GM12878 (cell line): ENCODE results near the gene G2E3. TPM values are rescaled to one million over a fixed set of nuclear protein-coding genes. Genes with fewer than 3 reads are reported as not detected.

ENCODE experiments used
- BRCA1 ChIP-seq: IDR thresholded peaks from 2 replicates; pipeline ENCODE4 v1.6.1; 2011; ENCODE audit warnings: low read depth, low read length, improper control_type of control experiment
- DPF2 ChIP-seq: fragments of 450-650 bp; IDR thresholded peaks from 2 replicates; pipeline ENCODE4 v1.6.1; 2017; ENCODE audit warnings: mild to moderate bottlenecking
- EZH2 ChIP-seq: IDR thresholded peaks from 2 replicates; pipeline ENCODE4 v1.6.1; 2012; ENCODE audit warnings: low read depth, mild to moderate bottlenecking, control low read depth, inconsistent platforms, low read length, borderline replicate concordance; ENCODE audit not compliant: control insufficient read depth
- GABPA ChIP-seq: IDR thresholded peaks from 2 replicates; pipeline ENCODE4 v1.6.1; 2014; ENCODE audit warnings: antibody characterized with exemption, low read depth, mild to moderate bottlenecking, inconsistent platforms
- IKZF1 ChIP-seq: fragments of 450-650 bp; conservative IDR thresholded peaks from 2 replicates; pipeline ENCODE4 v1.6.1; 2017; ENCODE audit warnings: antibody characterized with exemption, mild to moderate bottlenecking
- MEF2B ChIP-seq: fragments of 450-650 bp; IDR thresholded peaks from 2 replicates; pipeline ENCODE4 v1.6.1; 2018; ENCODE audit warnings: mild to moderate bottlenecking, moderate library complexity; ENCODE audit not compliant: partially characterized antibody, poor library complexity, severe bottlenecking
- MXI1 ChIP-seq: fragments of 150-350 bp; IDR thresholded peaks from 2 replicates; pipeline ENCODE4 v1.6.1; 2011; ENCODE audit warnings: low read depth, mild to moderate bottlenecking, inconsistent platforms, low read length, improper control_type of control experiment
- NFIC ChIP-seq: IDR thresholded peaks from 2 replicates; pipeline ENCODE4 v1.6.1; 2012; ENCODE audit warnings: low read depth, mild to moderate bottlenecking, inconsistent platforms, low read length, moderate library complexity
- NR2C2 ChIP-seq: IDR thresholded peaks from 2 replicates; pipeline ENCODE4 v1.6.1; 2011; ENCODE audit warnings: borderline replicate concordance, low read depth; ENCODE audit not compliant: control insufficient read depth, insufficient read length
- POLR2AphosphoS2 ChIP-seq: IDR thresholded peaks from 2 replicates; pipeline ENCODE4 v1.6.1; 2011; ENCODE audit warnings: low read depth, mild to moderate bottlenecking, low read length, improper control_type of control experiment, moderate library complexity
- RELA ChIP-seq: fragments of 450-650 bp; IDR thresholded peaks from 2 replicates; pipeline ENCODE4 v1.8.0; 2014; ENCODE audit warnings: borderline replicate concordance; ENCODE audit not compliant: partially characterized antibody
- RFX5 ChIP-seq: IDR thresholded peaks from 2 replicates; pipeline ENCODE4 v1.6.1; 2011; ENCODE audit warnings: low read depth, low read length, improper control_type of control experiment
- SMARCA5 ChIP-seq: fragments of 450-650 bp; IDR thresholded peaks from 2 replicates; pipeline ENCODE4 v1.6.1; 2017; ENCODE audit warnings: mild to moderate bottlenecking
- SRF ChIP-seq, 2 experiments: IDR thresholded peaks; 2 replicates each; pipeline ENCODE4 v1.6.1; 2011; ENCODE audit warnings: low read depth in 2 of 2, low read length in 2 of 2, mild to moderate bottlenecking in 1 of 2, moderate library complexity in 1 of 2
- STAT3 ChIP-seq: IDR thresholded peaks from 2 replicates; pipeline ENCODE4 v1.6.1; 2011; ENCODE audit warnings: low read depth, low read length, improper control_type of control experiment
- TARDBP ChIP-seq: IDR thresholded peaks from 2 replicates; pipeline ENCODE4 v1.6.1; 2016; ENCODE audit warnings: borderline replicate concordance
- ZSCAN29 ChIP-seq: fragments of 450-650 bp; IDR thresholded peaks from 2 replicates; pipeline ENCODE4 v1.6.1; 2017; ENCODE audit warnings: mild to moderate bottlenecking, moderate library complexity
- polyA plus RNA-seq, 11 experiments: library from polyadenylated mRNA; depleted of rRNA in 4 of 11; unstranded in 6 of 11; stranded (reverse) in 5 of 11; fragments of >200 nt; fragmentation: Nextera tagmentation in 4 of 11; fragmentation: Illumina TruSeq in 1 of 11; extraction: Ambion mirVana in 4 of 11; extraction: Trizol in 1 of 11; gene quantifications; 1 replicate in 1 of 11; 2 replicates in 10 of 11; pipeline versions ENCODE4 v1.2.1 to v1.2.3, GENCODE V29; 2011 to 2016; ENCODE audit warnings: inconsistent platforms in 2 of 11, missing spikeins in 2 of 11, low read depth in 1 of 11
- total RNA-seq, 4 experiments: library from RNA; depleted of rRNA in 3 of 4; stranded (reverse); fragments of >200 nt in 3 of 4; fragmentation: Illumina TruSeq in 1 of 4; extraction: Trizol in 1 of 4; gene quantifications; 2 replicates each; pipeline versions ENCODE4 v1.2.1 to v1.2.3, GENCODE V29; 2013 to 2021
- TF ChIP-seq, protein P1 (sequence below): IDR thresholded peaks from 2 replicates; pipeline ENCODE4 v1.6.1; 2012; ENCODE audit warnings: low read depth, low read length, improper control_type of control experiment
- TF ChIP-seq, protein P2 (sequence below): fragments of 450-650 bp; conservative IDR thresholded peaks from 2 replicates; pipeline ENCODE4 v1.6.1; 2017; ENCODE audit warnings: mild to moderate bottlenecking, moderate library complexity
- TF ChIP-seq, protein P3 (sequence below): IDR thresholded peaks from 2 replicates; pipeline ENCODE4 v1.6.1; 2011; ENCODE audit warnings: mild to moderate bottlenecking, low read depth, low read length, moderate library complexity; ENCODE audit not compliant: insufficient replicate concordance
- TF ChIP-seq, protein P4 (sequence below): IDR thresholded peaks from 2 replicates; pipeline ENCODE4 v1.6.1; 2012; ENCODE audit warnings: low read depth, low read length, improper control_type of control experiment
- TF ChIP-seq, protein P5 (sequence below): fragments of 450-650 bp; IDR thresholded peaks from 2 replicates; pipeline ENCODE4 v1.6.1; 2018; ENCODE audit warnings: borderline replicate concordance, mild to moderate bottlenecking; ENCODE audit not compliant: partially characterized antibody

Gene G2E3
- total and polyA plus RNA-seq, 10 of the 15 experiments (the other 5 are each of a cell fraction or from before 2014, with no cell fraction given), result 10.0 to 38.0 (median 21.1) TPM

DNA sequence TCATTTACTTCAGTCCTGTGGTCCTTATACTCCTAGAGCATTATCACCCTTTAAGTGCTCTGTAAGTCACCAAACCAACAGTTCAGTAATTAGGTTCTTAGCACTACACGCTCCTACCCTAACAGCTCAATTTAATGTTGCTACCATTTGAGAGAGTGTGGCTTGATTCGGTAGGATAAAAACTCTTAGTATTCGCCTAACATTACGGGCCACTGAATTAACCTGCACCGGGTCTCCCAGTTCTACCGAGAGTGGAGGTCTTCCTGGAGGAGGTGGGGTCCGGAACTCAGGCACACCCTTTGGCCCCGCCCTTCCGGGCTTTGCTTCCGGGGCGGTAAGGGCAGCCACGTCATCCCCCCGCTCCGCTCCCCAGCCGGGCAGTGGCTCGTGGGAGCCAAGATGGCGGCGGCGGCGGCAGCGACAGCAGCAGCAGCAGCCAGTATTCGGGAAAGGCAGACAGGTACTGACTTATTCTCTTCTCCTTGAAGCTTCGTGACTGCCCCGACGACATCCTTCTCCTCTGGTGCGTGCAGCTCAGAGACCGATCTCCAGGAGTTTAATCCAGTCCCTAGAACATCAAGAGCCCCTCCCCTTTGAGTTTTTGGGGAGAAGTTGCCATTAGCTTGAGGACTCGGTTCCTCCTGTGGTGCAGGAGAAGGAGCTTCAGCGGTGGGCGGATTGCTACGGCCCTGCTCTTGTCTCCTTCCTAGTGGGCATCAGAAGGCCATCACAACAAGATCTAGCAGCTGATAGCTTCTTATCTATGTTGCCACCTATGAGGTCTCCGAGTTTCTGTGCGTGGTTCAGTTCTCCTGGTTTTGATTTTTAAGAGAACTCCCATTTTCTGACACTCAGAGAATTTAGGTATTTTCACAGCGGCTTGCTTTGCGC lies 63.2 kb downstream of the G2E3 start, which contains the start of gene SCFD1 (continued):
- TF ChIP-seq EZH2, result no peak
- no peak; the same call in 1 of the 2 replicates for TF ChIP-seq TARDBP
- 0 out of 4 replicates have a peak, but pooled peaks of 1 of the 2 experiments have one; percentile 53 for TF ChIP-seq SRF (IDR thresholded peaks at IDR 0.05; ENCODE audit: low read depth in 2 of 2, low read length in 2 of 2)
- TF ChIP-seq GABPA, result peak; percentile 91
- 0 out of 2 replicates have a peak, but pooled peaks have one; percentile 44 for TF ChIP-seq RFX5
- no peak for TF ChIP-seq STAT3
- TF ChIP-seq IKZF1, result peak; percentile 84
- TF ChIP-seq MXI1, result peak; percentile 66
- peak; percentile 94 for TF ChIP-seq SMARCA5
- TF ChIP-seq ZSCAN29, result no peak
- TF ChIP-seq, protein P1, sequence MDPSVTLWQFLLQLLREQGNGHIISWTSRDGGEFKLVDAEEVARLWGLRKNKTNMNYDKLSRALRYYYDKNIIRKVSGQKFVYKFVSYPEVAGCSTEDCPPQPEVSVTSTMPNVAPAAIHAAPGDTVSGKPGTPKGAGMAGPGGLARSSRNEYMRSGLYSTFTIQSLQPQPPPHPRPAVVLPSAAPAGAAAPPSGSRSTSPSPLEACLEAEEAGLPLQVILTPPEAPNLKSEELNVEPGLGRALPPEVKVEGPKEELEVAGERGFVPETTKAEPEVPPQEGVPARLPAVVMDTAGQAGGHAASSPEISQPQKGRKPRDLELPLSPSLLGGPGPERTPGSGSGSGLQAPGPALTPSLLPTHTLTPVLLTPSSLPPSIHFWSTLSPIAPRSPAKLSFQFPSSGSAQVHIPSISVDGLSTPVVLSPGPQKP, result peak; percentile 84
- no peak for TF ChIP-seq BRCA1
- TF ChIP-seq POLR2AphosphoS2, result peak; percentile 98
- no peak for TF ChIP-seq NR2C2
- TF ChIP-seq NFIC, result no peak; the same call in 1 of the 2 replicates
- TF ChIP-seq, protein P2, sequence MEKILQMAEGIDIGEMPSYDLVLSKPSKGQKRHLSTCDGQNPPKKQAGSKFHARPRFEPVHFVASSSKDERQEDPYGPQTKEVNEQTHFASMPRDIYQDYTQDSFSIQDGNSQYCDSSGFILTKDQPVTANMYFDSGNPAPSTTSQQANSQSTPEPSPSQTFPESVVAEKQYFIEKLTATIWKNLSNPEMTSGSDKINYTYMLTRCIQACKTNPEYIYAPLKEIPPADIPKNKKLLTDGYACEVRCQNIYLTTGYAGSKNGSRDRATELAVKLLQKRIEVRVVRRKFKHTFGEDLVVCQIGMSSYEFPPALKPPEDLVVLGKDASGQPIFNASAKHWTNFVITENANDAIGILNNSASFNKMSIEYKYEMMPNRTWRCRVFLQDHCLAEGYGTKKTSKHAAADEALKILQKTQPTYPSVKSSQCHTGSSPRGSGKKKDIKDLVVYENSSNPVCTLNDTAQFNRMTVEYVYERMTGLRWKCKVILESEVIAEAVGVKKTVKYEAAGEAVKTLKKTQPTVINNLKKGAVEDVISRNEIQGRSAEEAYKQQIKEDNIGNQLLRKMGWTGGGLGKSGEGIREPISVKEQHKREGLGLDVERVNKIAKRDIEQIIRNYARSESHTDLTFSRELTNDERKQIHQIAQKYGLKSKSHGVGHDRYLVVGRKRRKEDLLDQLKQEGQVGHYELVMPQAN, result no peak
- no peak for TF ChIP-seq MEF2B
- TF ChIP-seq, protein P3, sequence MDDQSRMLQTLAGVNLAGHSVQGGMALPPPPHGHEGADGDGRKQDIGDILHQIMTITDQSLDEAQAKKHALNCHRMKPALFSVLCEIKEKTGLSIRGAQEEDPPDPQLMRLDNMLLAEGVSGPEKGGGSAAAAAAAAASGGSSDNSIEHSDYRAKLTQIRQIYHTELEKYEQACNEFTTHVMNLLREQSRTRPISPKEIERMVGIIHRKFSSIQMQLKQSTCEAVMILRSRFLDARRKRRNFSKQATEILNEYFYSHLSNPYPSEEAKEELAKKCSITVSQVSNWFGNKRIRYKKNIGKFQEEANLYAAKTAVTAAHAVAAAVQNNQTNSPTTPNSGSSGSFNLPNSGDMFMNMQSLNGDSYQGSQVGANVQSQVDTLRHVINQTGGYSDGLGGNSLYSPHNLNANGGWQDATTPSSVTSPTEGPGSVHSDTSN, result peak; percentile 3
- TF ChIP-seq, protein P4, sequence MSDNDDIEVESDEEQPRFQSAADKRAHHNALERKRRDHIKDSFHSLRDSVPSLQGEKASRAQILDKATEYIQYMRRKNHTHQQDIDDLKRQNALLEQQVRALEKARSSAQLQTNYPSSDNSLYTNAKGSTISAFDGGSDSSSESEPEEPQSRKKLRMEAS, result peak; percentile 61
- TF ChIP-seq, protein P5, sequence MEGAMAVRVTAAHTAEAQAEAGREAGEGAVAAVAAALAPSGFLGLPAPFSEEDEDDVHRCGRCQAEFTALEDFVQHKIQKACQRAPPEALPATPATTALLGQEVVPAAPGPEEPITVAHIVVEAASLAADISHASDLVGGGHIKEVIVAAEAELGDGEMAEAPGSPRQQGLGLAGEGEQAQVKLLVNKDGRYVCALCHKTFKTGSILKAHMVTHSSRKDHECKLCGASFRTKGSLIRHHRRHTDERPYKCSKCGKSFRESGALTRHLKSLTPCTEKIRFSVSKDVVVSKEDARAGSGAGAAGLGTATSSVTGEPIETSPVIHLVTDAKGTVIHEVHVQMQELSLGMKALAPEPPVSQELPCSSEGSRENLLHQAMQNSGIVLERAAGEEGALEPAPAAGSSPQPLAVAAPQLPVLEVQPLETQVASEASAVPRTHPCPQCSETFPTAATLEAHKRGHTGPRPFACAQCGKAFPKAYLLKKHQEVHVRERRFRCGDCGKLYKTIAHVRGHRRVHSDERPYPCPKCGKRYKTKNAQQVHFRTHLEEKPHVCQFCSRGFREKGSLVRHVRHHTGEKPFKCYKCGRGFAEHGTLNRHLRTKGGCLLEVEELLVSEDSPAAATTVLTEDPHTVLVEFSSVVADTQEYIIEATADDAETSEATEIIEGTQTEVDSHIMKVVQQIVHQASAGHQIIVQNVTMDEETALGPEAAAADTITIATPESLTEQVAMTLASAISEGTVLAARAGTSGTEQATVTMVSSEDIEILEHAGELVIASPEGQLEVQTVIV, result peak; percentile 66
- TF ChIP-seq RELA, result peak; percentile 72
- TF ChIP-seq DPF2, result peak; percentile 50; the same call in 1 of the 2 replicates
